KG1 (cell line): ENCODE measurements around the gene SH3D19.
"Not testable (repeated sequence)": the region's sequence is repeated elsewhere in the genome, so short reads cannot be mapped to it uniquely, and the experiment has no call there.

Experiments used
- DNase-seq: peaks from one replicate; lab custom pipeline; 2025; lab: John Stamatoyannopoulos, UW

Gene SH3D19

GRCh38 chr4:151276787-151277562 is 48.4 kb downstream of the SH3D19 start, which contains the start of gene PRSS48:
Gene PRSS48, plus strand, starts transcription at chr4:151277161. Its CDS starts 12 bp downstream, at chr4:151277173.
- DNase-seq = no peak

GRCh38 chr4:151268905-151269304 is 56.5 kb downstream of the SH3D19 start:
- not testable (repeated sequence) for DNase-seq

DNA sequence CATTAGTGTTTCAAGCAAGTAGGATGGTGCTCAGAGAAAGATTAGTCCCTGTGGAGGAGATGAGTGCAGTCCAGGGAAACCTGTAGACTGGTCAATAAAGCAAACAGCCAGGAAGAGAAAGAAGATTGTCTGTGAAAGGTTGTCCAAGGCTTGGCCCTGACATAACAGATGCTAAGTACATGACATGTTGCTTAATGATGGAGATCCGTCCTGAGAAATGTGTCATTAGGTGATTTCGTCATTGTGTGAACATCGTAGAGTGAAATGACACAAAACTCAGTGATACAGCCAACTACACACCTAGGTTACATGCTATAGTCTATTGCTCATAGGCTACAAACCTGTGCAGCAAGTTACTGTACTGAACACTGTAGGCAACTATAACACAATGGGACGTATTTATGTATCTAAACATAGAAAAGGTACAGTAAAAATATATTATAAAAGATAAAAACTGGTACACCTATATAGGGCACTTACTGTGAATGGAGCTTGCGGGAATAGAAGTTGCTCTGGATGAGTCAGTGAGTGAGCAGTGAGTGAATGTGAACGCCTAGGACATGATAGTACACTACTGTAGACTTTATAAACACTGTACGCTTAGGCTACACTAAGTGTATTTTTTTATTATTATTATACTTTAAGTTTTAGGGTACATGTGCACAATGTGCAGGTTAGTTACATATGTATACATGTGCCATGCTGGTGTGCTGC is 57.4 kb downstream of the SH3D19 start:
- DNase-seq = no peak

- no peak for DNase-seq
These were observed 58.3 kb downstream of the SH3D19 start for GRCh38 chr4:151267104-151267503.

- DNase-seq = no peak
These were observed 58.9 kb downstream of the SH3D19 start for GRCh38 chr4:151266497-151266896.

DNA sequence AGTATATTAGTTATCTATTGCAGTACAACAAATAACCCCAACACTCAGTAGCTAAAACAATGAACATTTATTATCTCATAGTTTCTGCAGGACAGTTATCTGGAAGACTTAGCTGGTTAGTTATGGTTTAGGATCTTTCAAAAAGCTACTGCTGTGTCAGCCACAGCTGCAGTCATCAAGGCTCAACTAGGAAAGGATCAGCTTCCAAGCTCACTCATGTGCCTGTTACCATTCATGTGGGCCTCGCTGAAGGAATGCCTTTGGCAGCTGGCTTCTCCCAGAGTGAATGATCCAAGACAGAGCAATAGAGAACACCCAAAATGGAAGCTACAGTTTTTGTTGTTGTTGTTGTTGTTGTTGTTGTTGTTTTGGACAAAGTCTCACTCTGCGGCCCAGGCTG is 62.0 kb downstream of the SH3D19 start:
- DNase-seq = no peak

GRCh38 chr4:151260526-151260925 is 64.9 kb downstream of the SH3D19 start:
- DNase-seq = no peak

DNA sequence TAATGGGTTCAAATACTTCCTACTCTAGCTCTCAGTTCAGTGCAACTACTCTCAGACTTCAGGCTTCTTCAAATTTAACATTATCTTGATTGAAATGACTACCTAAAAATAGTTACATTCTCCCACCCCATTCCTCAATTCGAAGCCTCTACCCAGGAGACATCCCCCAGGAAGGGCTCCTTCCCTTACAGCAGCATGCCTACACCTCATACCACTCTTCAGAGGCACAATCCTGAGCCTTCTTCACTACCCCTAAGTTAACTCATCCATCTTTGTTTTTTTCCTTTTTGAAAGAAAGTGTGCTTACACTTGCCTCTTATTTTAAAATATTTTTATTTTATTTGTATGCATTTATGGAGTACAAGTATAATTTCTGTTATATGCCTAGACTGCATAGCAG is 65.7 kb downstream of the SH3D19 start:
- no peak for DNase-seq

DNA sequence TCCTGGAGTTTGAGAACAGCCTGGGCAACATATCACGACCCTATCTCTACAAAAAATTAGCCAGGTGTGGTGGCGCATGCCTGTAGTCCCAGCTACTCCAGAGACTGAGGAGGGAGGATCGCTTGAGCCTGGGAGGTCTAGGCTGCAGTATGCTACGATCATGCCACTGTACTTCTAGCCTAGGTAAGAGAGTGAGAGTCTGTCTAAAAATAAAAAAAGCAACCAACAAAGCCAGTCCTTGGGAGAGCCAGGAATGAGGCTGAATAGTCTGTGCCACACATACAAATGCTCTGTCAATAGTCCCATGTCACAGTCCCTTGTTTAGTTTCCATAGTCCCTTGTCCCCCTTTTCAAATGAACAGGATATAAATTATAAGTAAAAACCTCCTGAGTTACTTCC is 67.7 kb downstream of the SH3D19 start:
- DNase-seq = no peak

GRCh38 chr4:151256134-151256533 is 69.3 kb downstream of the SH3D19 start:
- DNase-seq = no peak

- DNase-seq = not testable (repeated sequence)
These were observed 69.7 kb downstream of the SH3D19 start for GRCh38 chr4:151255680-151256079.

- DNase-seq = not testable (repeated sequence)
These were observed 70.2 kb downstream of the SH3D19 start for GRCh38 chr4:151255226-151255625.

- DNase-seq = no peak
These were observed 73.7 kb downstream of the SH3D19 start for GRCh38 chr4:151251603-151252304.

GRCh38 chr4:151250706-151251105 is 74.7 kb downstream of the SH3D19 start:
- DNase-seq = no peak

DNA sequence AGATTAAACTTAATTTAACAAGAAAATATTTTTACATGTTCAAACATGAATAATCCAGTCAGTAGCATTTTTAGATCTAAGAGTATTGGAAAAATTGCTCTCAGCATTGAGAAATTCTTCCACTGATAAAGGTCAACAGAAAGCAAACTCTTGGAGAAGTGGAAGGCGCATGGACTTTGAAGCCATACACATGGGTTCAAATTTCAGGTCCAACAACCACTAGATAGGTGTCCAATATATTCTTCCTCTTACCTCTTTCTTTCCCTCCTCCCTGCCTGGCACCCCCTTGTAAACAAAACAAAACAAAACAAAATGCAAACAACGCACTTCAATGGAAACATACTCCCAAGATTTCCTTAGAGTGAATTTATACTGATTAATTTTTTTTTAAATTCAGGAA is 76.9 kb downstream of the SH3D19 start:
- DNase-seq = no peak

DNA sequence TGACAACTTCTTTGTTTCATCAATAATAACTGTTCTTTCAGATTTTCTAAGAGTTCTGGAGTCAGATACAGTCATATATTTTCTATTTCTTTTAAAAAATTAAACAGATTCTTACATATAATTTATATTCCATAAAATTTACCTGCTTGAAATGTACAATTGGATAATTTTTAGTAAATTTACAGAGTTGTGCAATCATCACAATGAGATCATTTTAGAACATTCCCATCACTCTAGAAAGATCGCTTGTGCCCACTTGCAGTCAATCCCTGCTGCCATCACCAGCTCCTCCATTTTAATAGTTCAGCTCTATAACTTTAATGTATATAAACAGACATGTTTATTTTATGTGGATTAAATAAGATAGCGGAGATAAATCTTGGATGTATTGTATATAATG is 78.0 kb downstream of the SH3D19 start:
- no peak for DNase-seq

DNA sequence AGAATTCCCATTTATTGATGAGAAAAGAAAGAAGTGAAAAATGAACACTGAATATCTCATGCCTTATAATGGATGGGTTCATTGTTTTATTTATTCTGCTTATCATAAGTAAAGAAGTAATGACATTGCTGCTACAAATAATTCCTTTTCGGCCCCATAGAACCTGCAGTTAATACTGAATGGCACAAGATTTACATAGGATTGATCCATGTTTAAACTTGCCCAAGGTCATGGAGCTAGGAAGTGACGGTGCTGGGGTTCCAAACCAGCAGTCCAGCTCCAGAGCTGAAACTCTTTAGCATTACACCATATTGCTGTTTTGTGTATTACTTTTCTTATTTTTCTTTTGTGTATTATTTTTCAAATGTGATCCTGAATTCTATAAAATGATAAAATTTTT is 78.7 kb downstream of the SH3D19 start:
- no peak for DNase-seq

DNA sequence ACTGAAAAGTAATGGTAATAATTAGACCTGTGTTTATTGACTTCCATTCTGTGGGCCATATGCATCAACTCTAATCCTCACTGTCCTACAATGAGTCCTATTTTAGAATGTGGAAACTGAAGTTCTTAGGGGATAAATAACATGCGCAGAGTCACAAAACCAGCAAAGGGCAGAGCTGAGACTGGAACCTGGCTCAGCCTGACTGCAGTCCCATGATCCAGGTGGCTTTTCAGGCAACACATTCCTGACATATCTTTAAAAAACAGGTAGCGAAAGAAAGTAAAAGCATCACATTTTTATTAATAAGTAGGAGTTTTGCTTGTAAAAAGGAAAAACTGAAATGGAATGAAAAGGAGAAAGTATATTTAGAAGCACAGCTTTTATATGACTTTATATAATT is 83.1 kb downstream of the SH3D19 start:
- DNase-seq = no peak

DNA sequence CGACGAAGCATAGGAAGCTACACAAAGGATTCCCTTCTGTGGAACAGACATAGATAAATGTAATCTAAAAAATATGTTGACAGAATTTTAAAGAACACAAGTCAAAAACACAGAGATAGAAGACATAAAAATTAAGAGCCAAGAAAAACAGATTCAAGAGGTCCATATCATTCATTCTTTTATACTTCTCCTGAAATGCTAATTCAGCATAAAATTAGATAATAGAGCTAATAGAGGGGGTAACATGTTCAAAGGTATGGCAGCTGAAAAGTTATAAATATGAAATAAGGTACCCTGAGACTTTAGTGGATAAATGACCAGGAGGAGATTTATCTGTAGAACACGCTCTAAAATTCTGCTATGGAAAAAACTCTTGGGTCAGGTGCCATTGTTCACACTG is 85.8 kb downstream of the SH3D19 start:
- DNase-seq = no peak

DNA sequence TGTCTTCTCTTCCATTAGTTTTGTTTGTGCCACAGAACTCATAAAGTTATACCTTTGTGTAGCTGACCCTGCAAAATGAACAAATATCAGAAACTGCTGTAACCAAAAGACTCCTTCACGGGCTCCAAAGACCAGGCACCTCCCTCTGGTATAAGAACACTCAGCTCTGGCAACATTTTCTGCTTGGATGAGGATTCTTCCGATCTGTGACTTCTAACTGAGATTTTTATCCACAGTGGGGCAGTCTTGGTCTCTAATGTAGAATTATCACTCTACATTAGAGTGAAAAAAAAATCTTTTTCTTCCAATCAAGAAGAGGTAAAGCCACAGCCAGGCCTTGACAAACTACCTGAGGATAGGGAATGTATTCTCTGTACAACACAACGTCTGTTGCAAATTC is 86.9 kb downstream of the SH3D19 start:
- DNase-seq = no peak

DNA sequence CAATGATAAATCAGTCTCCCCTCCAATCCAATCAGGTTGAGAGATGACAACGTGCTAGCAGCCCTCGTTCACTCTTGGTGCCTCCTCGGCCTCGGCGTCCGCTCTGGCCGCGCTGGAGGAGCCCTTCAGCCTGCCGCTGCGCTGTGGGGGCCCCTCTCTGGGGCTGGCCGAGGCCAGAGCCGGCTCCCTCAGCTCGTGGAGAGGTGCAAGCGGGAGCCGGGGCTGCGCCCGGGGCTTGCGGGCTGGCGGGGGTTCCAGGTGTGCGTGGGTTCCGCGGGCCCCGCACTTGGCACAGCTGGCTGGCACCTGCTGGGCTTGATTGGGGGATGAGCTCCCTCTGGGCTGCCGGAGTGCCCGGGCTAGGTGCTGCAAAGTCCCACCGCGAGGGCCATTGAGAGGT is 89.4 kb downstream of the SH3D19 start:
- DNase-seq = no peak

- not testable (repeated sequence) for DNase-seq
These were observed 90.0 kb downstream of the SH3D19 start for GRCh38 chr4:151235373-151235772.

- DNase-seq = no peak
These were observed 91.8 kb downstream of the SH3D19 start for GRCh38 chr4:151233600-151233999.
